Limb (tissue), 2 donors: ENCODE measurements around the gene ZNF195.
"Not testable (repeated sequence)": the region's sequence is repeated elsewhere in the genome, so short reads cannot be mapped to it uniquely, and the experiment has no call there.

ENCODE experiments used
- DNase-seq, 2 donors: peaks; one replicate each; pipeline ENCODE4 v3.0.0-alpha.2; 2016; ENCODE audit errors: extremely low spot score in 2 of 2

ZNF195 gene

GRCh38 chr11:3378426-3379423, at the start of gene ZNF195:
Gene ZNF195, minus strand, starts transcription at chr11:3379146. Its CDS starts 106 bp downstream, at chr11:3379040.
- peak; percentile 95 to 98 for DNase-seq

GRCh38 chr11:3428076-3428475, 49.1 kb upstream of the ZNF195 start:
- DNase-seq: not testable (repeated sequence)

GRCh38 chr11:3426541-3426940, 47.6 kb upstream of the ZNF195 start:
- DNase-seq: not testable (repeated sequence)

- DNase-seq: not testable (repeated sequence)
Measured at GRCh38 chr11:3423928-3424327, 45.0 kb upstream of the ZNF195 start.

- peak in 1 of 2 donors; percentile 82 for DNase-seq
Measured at GRCh38 chr11:3423138-3423731, 44.3 kb upstream of the ZNF195 start.

GRCh38 chr11:3422380-3423137, 43.6 kb upstream of the ZNF195 start:
- DNase-seq: peak; percentile 91 to 97

- DNase-seq: peak in 1 of 2 donors; percentile 5
Measured at GRCh38 chr11:3421608-3422379, 42.8 kb upstream of the ZNF195 start.

GRCh38 chr11:3420281-3421042, 41.5 kb upstream of the ZNF195 start:
- not testable (repeated sequence) for DNase-seq

GRCh38 chr11:3419496-3419895, 40.5 kb upstream of the ZNF195 start:
- not testable (repeated sequence) for DNase-seq

- peak in 1 of 2 donors; percentile 57 for DNase-seq
Measured at GRCh38 chr11:3417047-3417446, 38.1 kb upstream of the ZNF195 start.

- not testable (repeated sequence) for DNase-seq
Measured at GRCh38 chr11:3415301-3415700, 36.4 kb upstream of the ZNF195 start.

- not testable (repeated sequence) for DNase-seq
Measured at GRCh38 chr11:3413666-3414065, 34.7 kb upstream of the ZNF195 start.

- DNase-seq: no peak
Measured at GRCh38 chr11:3412837-3413236, 33.9 kb upstream of the ZNF195 start.

GRCh38 chr11:3408722-3409121, 29.8 kb upstream of the ZNF195 start:
- peak; percentile 10 to 78 for DNase-seq

- DNase-seq: not testable (repeated sequence)
Measured at GRCh38 chr11:3408058-3408605, 29.2 kb upstream of the ZNF195 start.

- DNase-seq: not testable (repeated sequence)
Measured at GRCh38 chr11:3406937-3407336, 28.0 kb upstream of the ZNF195 start.

GRCh38 chr11:3406223-3406875, 27.4 kb upstream of the ZNF195 start:
- DNase-seq: not testable (repeated sequence)

GRCh38 chr11:3404076-3404925, 25.4 kb upstream of the ZNF195 start:
- peak; percentile 24 to 60 for DNase-seq
